Activated naive CD4-positive, alpha-beta T cell treated with anti-CD3 and anti-CD28 coated beads, Interleukin-2, amount 50 U/mL, for 24 hours (primary cell): ENCODE data around the gene MEA1.
"Not testable (repeated sequence)": the region's sequence is repeated elsewhere in the genome, so short reads cannot be mapped to it uniquely, and the experiment has no call there.

Source experiments
- H3K27ac Mint-ChIP-seq: one replicate; pipeline ENCODE4 v1.8.0; 2021; ENCODE audit warnings: mild to moderate bottlenecking, mixed read lengths
- H3K27me3 Mint-ChIP-seq: one replicate; pipeline ENCODE4 v1.8.0; 2021; ENCODE audit warnings: mixed read lengths
- H3K36me3 Mint-ChIP-seq: one replicate; pipeline ENCODE4 v1.8.0; 2021; ENCODE audit warnings: mixed read lengths
- H3K4me1 Mint-ChIP-seq: one replicate; pipeline ENCODE4 v1.8.0; 2021; ENCODE audit warnings: mixed read lengths
- H3K4me3 Mint-ChIP-seq: one replicate; pipeline ENCODE4 v1.8.0; 2021; ENCODE audit warnings: mild to moderate bottlenecking, mixed read lengths
- H3K9me3 Mint-ChIP-seq: one replicate; pipeline ENCODE4 v1.8.0; 2021; ENCODE audit warnings: mixed read lengths

The MEA1 gene

GRCh38 chr6:43047998-43048397 is 34.3 kb upstream of the MEA1 start:
- H3K27me3 Mint-ChIP-seq, result no peaks in the 10 kb centered on the region
- peaks cover 3% of the 10 kb centered on the region for H3K36me3 Mint-ChIP-seq
- peaks cover 26% of the 10 kb centered on the region for H3K4me1 Mint-ChIP-seq
- H3K27ac Mint-ChIP-seq, result no peak overlapping the region
- no peaks in the 10 kb centered on the region for H3K9me3 Mint-ChIP-seq
- H3K4me3 Mint-ChIP-seq, result no peak overlapping the region

- Mint-ChIP-seq H3K4me3 (no peak overlapping the region), H3K9me3 (no peaks in the 10 kb centered on the region), H3K36me3 (peaks cover 3% of the 10 kb centered on the region), H3K4me1 (peaks cover 2% of the 10 kb centered on the region), H3K27ac (no peak overlapping the region), H3K27me3 (no peaks in the 10 kb centered on the region)
Observed at GRCh38 chr6:43045371-43045930, 31.7 kb upstream of the MEA1 start.

GRCh38 chr6:43043310-43043709 is 29.6 kb upstream of the MEA1 start:
- Mint-ChIP-seq H3K27ac (no peak overlapping the region), H3K27me3 (no peaks in the 10 kb centered on the region), H3K36me3 (peaks cover 4% of the 10 kb centered on the region), H3K4me3 (no peak overlapping the region), H3K4me1 (no peaks in the 10 kb centered on the region), H3K9me3 (no peaks in the 10 kb centered on the region)

DNA sequence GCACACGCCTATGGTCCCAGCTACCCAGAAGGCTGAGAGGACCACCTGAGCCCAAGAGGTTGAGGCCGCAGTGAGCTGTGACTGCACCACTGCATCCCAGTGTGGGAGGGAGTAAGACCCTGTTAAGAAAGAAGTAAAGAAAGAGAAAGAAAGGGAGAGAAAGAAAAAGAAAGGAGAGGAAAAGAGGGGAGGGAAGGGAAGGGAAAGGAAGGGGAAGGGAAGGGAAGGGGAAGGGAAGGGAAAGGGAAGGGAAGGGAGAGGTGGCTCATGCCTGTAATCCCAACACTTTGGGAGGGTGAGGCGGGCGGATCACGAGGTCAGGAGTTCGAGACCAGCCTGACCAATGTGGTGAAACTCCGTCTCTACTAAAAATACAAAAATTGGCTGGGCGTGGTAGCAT is 27.7 kb upstream of the MEA1 start:
- H3K9me3 Mint-ChIP-seq, H3K27ac Mint-ChIP-seq, H3K36me3 Mint-ChIP-seq, H3K27me3 Mint-ChIP-seq, H3K4me1 Mint-ChIP-seq, H3K4me3 Mint-ChIP-seq: not testable (repeated sequence)

GRCh38 chr6:43040542-43041257 is 27.0 kb upstream of the MEA1 start:
- Mint-ChIP-seq H3K4me3 (no peak overlapping the region), H3K9me3 (no peaks in the 10 kb centered on the region), H3K27ac (no peak overlapping the region), H3K27me3 (no peaks in the 10 kb centered on the region), H3K36me3 (peaks cover 6% of the 10 kb centered on the region), H3K4me1 (no peaks in the 10 kb centered on the region)

GRCh38 chr6:43038727-43039126 is 25.0 kb upstream of the MEA1 start:
- H3K27ac Mint-ChIP-seq, result no peak overlapping the region
- no peak overlapping the region for H3K4me3 Mint-ChIP-seq
- no peaks in the 10 kb centered on the region for H3K4me1 Mint-ChIP-seq
- H3K27me3 Mint-ChIP-seq, result no peaks in the 10 kb centered on the region
- peaks cover 6% of the 10 kb centered on the region for H3K36me3 Mint-ChIP-seq
- no peaks in the 10 kb centered on the region for H3K9me3 Mint-ChIP-seq

- no peaks in the 10 kb centered on the region for H3K27me3 Mint-ChIP-seq
- H3K36me3 Mint-ChIP-seq, result peaks cover 6% of the 10 kb centered on the region
- no peaks in the 10 kb centered on the region for H3K9me3 Mint-ChIP-seq
- no peak overlapping the region for H3K4me3 Mint-ChIP-seq
- no peaks in the 10 kb centered on the region for H3K4me1 Mint-ChIP-seq
- peak overlapping the region; percentile 41 for H3K27ac Mint-ChIP-seq
Observed at GRCh38 chr6:43037706-43038105, 24.0 kb upstream of the MEA1 start.

DNA sequence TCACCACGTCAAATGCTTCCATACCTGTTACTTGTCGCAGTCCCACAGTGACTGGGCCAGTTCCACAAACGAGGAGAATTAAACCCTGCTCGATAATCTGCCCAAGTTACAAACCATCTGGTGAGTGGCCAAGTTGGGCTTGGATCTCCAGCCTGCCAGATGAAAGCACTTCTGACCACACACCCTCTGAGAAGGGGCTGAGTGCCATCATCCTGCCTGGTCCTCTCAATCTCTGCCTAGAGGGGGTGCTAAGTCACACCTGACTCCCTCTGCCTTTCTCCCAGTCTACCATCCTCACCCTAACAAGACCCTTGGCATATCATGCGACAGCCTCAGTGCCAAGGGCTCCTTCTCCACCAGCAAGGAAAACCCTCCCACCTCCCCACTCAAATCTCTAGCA is 23.5 kb upstream of the MEA1 start:
- peak overlapping the region; percentile 41 for H3K27ac Mint-ChIP-seq
- H3K27me3 Mint-ChIP-seq, result no peaks in the 10 kb centered on the region
- peaks cover 6% of the 10 kb centered on the region for H3K36me3 Mint-ChIP-seq
- no peaks in the 10 kb centered on the region for H3K4me1 Mint-ChIP-seq
- H3K9me3 Mint-ChIP-seq, result no peaks in the 10 kb centered on the region
- no peak overlapping the region for H3K4me3 Mint-ChIP-seq

- Mint-ChIP-seq H3K4me1 (no peaks in the 10 kb centered on the region), H3K36me3 (peaks cover 6% of the 10 kb centered on the region), H3K4me3 (no peak overlapping the region)
Observed at GRCh38 chr6:43036712-43037111, 23.0 kb upstream of the MEA1 start.

GRCh38 chr6:43035495-43036194 is 21.9 kb upstream of the MEA1 start:
- H3K36me3 Mint-ChIP-seq, result peaks cover 6% of the 10 kb centered on the region
- no peaks in the 10 kb centered on the region for H3K9me3 Mint-ChIP-seq
- H3K4me1 Mint-ChIP-seq, result no peaks in the 10 kb centered on the region
- no peak overlapping the region for H3K27ac Mint-ChIP-seq
- no peaks in the 10 kb centered on the region for H3K27me3 Mint-ChIP-seq
- H3K4me3 Mint-ChIP-seq, result no peak overlapping the region

More at GRCh38 chr6:43036712-43037111, 23.0 kb upstream of the MEA1 start:
- no peaks in the 10 kb centered on the region for H3K27me3 Mint-ChIP-seq
- H3K27ac Mint-ChIP-seq, result no peak overlapping the region
- no peaks in the 10 kb centered on the region for H3K9me3 Mint-ChIP-seq

DNA sequence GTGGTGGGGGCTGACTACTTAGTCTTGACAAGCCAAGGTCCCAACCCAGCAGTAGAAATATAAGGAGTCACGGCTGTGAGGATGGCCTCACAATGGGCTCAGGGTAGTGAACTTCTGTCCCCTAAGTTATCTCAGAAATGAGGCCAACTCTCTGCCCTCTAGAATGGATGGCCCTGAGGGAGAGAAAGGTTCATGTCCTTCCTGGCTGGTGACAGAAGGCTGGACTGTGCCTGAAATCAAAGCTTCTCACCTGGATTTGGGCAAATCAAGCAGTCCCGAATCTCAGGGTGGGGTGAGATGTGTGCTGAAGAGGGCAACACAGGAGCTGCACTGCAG is 20.4 kb upstream of the MEA1 start:
- H3K9me3 Mint-ChIP-seq, result no peaks in the 10 kb centered on the region

DNA sequence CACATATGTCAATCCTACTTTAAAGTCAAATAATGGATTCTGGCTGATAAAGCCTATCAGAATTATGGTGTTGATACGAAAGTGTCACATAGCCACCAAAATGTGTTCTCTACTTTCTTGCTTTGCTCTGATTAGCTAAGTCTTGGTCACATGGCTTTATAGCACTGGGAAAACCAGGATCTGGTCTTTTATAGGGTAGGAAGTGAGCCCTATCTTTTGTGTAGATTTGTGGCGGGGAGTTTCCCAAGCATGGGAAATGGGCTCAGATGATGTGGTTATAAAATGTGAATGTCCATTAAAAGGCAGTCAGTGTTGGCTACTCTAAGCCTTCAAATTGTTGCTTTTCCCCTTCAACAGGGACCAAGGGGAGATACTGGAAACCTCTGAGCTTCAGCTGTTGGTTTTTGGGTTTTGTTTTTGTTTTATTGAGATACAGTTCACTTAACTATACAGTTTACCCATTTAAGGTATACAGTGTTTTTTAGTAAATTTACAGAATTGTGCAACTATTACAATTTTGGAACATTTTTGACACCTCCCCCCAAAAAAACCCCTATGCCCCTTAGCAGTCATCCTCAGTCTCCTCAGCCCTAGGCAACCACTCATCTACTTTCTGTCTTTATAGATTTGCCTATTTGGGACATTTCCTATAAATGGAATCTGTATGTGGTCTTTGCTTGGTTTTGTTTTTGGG is 19.9 kb upstream of the MEA1 start:
- peaks cover 9% of the 10 kb centered on the region for H3K36me3 Mint-ChIP-seq
- H3K27me3 Mint-ChIP-seq, result no peaks in the 10 kb centered on the region
- no peak overlapping the region for H3K4me3 Mint-ChIP-seq
- H3K27ac Mint-ChIP-seq, result peak overlapping the region; percentile 59
- H3K4me1 Mint-ChIP-seq, result no peaks in the 10 kb centered on the region
- no peaks in the 10 kb centered on the region for H3K9me3 Mint-ChIP-seq

More for the DNA sequence above, 20.4 kb upstream of the MEA1 start:
- Mint-ChIP-seq H3K4me3 (no peak overlapping the region), H3K27me3 (no peaks in the 10 kb centered on the region), H3K27ac (peak overlapping the region; percentile 59), H3K4me1 (no peaks in the 10 kb centered on the region), H3K36me3 (peaks cover 9% of the 10 kb centered on the region)

DNA sequence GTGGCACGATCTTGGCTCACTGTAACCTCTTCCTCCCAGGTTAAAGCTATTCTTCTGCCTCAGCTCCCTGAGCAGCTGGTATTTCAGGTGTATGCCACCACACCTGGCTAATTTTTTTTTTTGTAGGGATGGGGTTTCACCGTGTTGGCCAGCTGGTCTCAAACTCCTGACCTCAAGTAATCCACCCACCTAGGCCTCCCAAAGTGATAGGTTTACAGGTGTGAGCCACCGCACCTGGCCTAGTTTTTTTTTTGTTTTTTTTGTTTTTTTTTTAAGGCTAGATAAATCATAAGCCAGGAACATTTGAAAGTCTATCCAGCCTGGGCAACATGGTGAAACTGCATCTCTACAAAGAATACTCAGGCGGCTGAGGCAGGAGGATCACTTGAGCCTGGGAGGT is 18.6 kb upstream of the MEA1 start:
- Mint-ChIP-seq H3K4me3 (no peak overlapping the region), H3K36me3 (peaks cover 8% of the 10 kb centered on the region), H3K9me3 (no peaks in the 10 kb centered on the region), H3K27me3 (no peaks in the 10 kb centered on the region), H3K4me1 (no peaks in the 10 kb centered on the region), H3K27ac (no peak overlapping the region)

- no peak overlapping the region for H3K4me3 Mint-ChIP-seq
- no peaks in the 10 kb centered on the region for H3K27me3 Mint-ChIP-seq
- no peaks in the 10 kb centered on the region for H3K9me3 Mint-ChIP-seq
- no peak overlapping the region for H3K27ac Mint-ChIP-seq
- peaks cover 8% of the 10 kb centered on the region for H3K4me1 Mint-ChIP-seq
- H3K36me3 Mint-ChIP-seq, result peaks cover 13% of the 10 kb centered on the region
Observed at GRCh38 chr6:43029120-43029519, 15.4 kb upstream of the MEA1 start.

- Mint-ChIP-seq H3K27ac (no peak overlapping the region), H3K9me3 (no peaks in the 10 kb centered on the region), H3K27me3 (no peaks in the 10 kb centered on the region), H3K4me1 (peaks cover 11% of the 10 kb centered on the region), H3K36me3 (peaks cover 14% of the 10 kb centered on the region), H3K4me3 (no peak overlapping the region)
Observed at GRCh38 chr6:43026365-43026764, 12.6 kb upstream of the MEA1 start.

- peak overlapping the region; percentile 63 for H3K27ac Mint-ChIP-seq
- H3K36me3 Mint-ChIP-seq, result peaks cover 11% of the 10 kb centered on the region
- no peaks in the 10 kb centered on the region for H3K27me3 Mint-ChIP-seq
- H3K4me1 Mint-ChIP-seq, result peaks cover 28% of the 10 kb centered on the region
- peak overlapping the region; percentile 47 for H3K4me3 Mint-ChIP-seq
- H3K9me3 Mint-ChIP-seq, result no peaks in the 10 kb centered on the region
Observed at GRCh38 chr6:43024436-43024835, 10.7 kb upstream of the MEA1 start.
